ENCODE data around the gene RBM4B. TPM values are rescaled to one million over a fixed set of nuclear protein-coding genes. Genes with fewer than 3 reads are reported as not detected.

The RBM4B gene
- total and polyA plus RNA-seq, 2 of the 13 experiments (the other 11 are each of a cell fraction or from before 2014, with no cell fraction given): 25.8 to 32.4 TPM

- TF ChIP-seq, protein P1, sequence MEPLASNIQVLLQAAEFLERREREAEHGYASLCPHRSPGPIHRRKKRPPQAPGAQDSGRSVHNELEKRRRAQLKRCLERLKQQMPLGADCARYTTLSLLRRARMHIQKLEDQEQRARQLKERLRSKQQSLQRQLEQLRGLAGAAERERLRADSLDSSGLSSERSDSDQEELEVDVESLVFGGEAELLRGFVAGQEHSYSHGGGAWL (CRISPR knock-in tag; IDR thresholded peaks at IDR 0.05): peak; percentile 55; the same call in 1 of the 2 replicates
- peak; percentile 9 for TF ChIP-seq ZHX1 (CRISPR knock-in tag; IDR thresholded peaks at IDR 0.05; ENCODE audit: low read depth)
- peak; percentile 77 for TF ChIP-seq SP5 (CRISPR knock-in tag; IDR thresholded peaks at IDR 0.05; ENCODE audit: borderline replicate concordance, low read depth)
- TF ChIP-seq HMG20A (CRISPR knock-in tag; IDR thresholded peaks at IDR 0.05; ENCODE audit: borderline replicate concordance): no peak
- TF ChIP-seq HOXA7 (CRISPR knock-in tag; IDR thresholded peaks at IDR 0.05): no peak
- TF ChIP-seq ZNF329 (CRISPR knock-in tag; IDR thresholded peaks at IDR 0.05; ENCODE audit: low read depth): no peak
- TF ChIP-seq, protein P2, sequence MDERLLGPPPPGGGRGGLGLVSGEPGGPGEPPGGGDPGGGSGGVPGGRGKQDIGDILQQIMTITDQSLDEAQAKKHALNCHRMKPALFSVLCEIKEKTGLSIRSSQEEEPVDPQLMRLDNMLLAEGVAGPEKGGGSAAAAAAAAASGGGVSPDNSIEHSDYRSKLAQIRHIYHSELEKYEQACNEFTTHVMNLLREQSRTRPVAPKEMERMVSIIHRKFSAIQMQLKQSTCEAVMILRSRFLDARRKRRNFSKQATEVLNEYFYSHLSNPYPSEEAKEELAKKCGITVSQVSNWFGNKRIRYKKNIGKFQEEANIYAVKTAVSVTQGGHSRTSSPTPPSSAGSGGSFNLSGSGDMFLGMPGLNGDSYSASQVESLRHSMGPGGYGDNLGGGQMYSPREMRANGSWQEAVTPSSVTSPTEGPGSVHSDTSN (CRISPR knock-in tag; IDR thresholded peaks at IDR 0.05): no peak
- TF ChIP-seq, protein P3, sequence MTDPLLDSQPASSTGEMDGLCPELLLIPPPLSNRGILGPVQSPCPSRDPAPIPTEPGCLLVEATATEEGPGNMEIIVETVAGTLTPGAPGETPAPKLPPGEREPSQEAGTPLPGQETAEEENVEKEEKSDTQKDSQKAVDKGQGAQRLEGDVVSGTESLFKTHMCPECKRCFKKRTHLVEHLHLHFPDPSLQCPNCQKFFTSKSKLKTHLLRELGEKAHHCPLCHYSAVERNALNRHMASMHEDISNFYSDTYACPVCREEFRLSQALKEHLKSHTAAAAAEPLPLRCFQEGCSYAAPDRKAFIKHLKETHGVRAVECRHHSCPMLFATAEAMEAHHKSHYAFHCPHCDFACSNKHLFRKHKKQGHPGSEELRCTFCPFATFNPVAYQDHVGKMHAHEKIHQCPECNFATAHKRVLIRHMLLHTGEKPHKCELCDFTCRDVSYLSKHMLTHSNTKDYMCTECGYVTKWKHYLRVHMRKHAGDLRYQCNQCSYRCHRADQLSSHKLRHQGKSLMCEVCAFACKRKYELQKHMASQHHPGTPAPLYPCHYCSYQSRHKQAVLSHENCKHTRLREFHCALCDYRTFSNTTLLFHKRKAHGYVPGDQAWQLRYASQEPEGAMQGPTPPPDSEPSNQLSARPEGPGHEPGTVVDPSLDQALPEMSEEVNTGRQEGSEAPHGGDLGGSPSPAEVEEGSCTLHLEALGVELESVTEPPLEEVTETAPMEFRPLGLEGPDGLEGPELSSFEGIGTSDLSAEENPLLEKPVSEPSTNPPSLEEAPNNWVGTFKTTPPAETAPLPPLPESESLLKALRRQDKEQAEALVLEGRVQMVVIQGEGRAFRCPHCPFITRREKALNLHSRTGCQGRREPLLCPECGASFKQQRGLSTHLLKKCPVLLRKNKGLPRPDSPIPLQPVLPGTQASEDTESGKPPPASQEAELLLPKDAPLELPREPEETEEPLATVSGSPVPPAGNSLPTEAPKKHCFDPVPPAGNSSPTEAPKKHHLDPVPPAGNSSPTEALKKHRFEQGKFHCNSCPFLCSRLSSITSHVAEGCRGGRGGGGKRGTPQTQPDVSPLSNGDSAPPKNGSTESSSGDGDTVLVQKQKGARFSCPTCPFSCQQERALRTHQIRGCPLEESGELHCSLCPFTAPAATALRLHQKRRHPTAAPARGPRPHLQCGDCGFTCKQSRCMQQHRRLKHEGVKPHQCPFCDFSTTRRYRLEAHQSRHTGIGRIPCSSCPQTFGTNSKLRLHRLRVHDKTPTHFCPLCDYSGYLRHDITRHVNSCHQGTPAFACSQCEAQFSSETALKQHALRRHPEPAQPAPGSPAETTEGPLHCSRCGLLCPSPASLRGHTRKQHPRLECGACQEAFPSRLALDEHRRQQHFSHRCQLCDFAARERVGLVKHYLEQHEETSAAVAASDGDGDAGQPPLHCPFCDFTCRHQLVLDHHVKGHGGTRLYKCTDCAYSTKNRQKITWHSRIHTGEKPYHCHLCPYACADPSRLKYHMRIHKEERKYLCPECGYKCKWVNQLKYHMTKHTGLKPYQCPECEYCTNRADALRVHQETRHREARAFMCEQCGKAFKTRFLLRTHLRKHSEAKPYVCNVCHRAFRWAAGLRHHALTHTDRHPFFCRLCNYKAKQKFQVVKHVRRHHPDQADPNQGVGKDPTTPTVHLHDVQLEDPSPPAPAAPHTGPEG (CRISPR knock-in tag; IDR thresholded peaks at IDR 0.05): 0 out of 2 replicates have a peak, but pooled peaks have one; percentile 56
- TF ChIP-seq ZBTB37 (CRISPR knock-in tag; IDR thresholded peaks at IDR 0.05): no peak
- TF ChIP-seq TCF7 (IDR thresholded peaks at IDR 0.05; ENCODE audit: low read depth): no peak
- TF ChIP-seq NCOA5 (CRISPR knock-in tag; IDR thresholded peaks at IDR 0.05): no peak
- TF ChIP-seq TARDBP (CRISPR knock-in tag; IDR thresholded peaks at IDR 0.05): no peak; the same call in 1 of the 2 replicates
- TF ChIP-seq ZFAT (CRISPR knock-in tag; conservative IDR thresholded peaks at IDR 0.05): no peak
These were observed at the start of gene RBM4B (continued) for GRCh38 chr11:66677599-66678375.

All from HepG2 (cell line).